GM18526 (cell line): ENCODE results near the gene HDGFL2.

Source experiments
- POLR2A ChIP-seq: IDR thresholded peaks from 3 replicates; pipeline ENCODE4 v1.6.1; 2011; ENCODE audit not compliant: insufficient read length; ENCODE audit errors: extremely low read depth

HDGFL2 gene

DNA sequence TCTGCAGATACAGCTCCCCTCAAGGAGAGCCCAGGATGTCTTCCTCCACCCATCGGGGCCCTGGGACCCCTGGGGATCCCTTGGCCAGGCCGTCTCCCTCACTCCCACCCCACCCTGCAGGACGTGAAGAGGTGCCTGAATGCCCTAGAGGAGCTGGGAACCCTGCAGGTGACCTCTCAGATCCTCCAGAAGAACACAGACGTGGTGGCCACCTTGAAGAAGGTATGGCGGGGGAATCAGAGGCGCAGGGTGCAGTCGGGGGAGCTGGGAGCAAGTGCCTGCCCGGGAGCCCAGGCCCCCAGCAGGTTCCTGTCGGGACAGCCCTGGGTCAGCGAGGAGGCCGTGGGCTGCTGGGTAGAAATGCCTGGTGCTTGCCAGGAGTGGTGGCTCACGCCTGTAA, 26.6 kb downstream of the HDGFL2 start:
- no peak for TF ChIP-seq POLR2A

DNA sequence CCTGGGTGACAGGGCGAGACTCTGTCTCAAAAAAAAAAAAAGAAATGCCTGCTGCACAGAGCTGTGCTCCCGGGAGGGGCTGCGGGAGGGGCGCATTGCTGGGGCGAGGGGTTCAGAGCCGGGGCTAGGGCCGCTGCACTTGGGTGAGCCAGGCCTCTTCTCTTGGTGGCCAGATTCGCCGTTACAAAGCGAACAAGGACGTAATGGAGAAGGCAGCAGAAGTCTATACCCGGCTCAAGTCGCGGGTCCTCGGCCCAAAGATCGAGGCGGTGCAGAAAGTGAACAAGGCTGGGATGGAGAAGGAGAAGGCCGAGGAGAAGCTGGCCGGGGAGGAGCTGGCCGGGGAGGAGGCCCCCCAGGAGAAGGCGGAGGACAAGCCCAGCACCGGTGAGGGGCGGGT, 27.2 kb downstream of the HDGFL2 start:
- TF ChIP-seq POLR2A, result no peak

- TF ChIP-seq POLR2A, result no peak
Measured at GRCh38 chr19:4499855-4500254, 27.8 kb downstream of the HDGFL2 start.

DNA sequence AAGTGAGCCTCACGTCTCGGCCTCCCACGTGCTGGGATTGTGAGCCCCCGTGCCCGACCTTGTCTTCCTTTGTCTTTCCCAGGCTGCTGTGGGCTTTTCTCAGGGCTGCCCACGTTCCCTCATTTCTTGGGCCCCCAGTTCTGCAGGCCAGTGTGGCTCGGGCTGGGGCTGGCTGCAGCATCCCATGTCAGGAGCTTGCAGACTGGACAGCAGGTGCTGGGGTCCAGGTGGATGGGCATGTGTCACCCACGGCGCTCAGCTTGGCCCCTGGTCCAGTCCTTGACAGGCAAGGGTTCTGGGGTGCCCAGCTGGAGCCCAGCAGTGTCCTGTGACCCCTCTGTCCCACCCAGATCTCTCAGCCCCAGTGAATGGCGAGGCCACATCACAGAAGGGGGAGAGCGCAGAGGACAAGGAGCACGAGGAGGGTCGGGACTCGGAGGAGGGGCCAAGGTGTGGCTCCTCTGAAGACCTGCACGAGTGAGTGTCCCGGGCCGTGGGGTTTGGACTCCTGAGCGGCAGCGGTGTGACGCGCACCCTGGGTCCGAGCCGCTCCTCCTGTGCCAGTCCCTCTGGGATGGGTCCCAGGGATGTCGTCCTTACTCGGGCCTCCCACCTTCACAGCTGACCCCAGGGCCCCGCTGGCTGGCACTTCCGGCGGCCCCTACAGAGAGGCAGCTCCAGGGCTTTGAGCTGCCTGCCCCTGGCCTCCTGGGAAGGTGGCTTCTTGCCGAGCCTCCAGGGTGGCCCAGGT, 28.9 kb downstream of the HDGFL2 start:
- TF ChIP-seq POLR2A, result no peak

- TF ChIP-seq POLR2A, result no peak
Measured at GRCh38 chr19:4501691-4502090, 29.6 kb downstream of the HDGFL2 start.

DNA sequence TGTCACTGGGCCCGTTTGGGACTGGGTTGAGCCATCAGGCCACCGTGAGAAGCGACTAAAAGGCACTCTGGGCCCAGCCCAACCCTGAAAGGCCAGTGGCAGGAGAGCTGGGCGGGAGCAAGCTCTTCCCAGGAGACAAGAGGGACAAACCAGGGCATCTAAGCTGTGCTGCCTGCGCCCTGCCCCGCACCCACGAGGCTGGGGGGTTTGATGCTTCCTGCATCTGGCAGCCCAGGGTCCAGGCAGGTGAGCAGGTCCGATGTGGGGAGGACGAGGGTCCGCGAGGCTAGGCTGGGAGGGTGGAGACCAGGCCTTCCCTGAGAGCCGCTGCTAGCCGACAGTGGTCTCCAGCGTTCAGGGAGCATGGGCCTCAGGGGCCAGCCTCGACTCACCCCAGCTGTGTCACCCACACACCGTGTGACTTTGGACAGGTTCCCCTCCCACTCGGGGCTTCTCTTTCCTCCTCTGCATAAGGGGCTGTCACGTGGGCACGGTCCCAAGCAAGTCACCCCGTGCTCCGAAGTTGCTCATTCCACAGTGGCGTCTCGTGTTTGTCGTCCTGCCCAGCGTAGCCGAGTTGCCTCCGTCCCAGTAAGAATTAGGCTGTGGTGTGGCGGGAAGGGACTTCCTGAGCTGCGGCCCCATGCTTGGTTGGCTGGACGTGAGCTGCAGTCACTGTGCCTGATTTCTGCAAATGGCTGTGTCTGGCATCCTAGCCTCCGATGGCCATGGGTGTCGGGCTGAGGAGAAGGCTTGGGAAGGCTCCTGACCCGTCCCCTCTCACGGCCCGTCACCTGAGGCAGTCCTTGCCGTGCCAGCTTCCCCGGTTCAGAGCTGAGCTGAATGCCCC, 30.4 kb downstream of the HDGFL2 start:
- TF ChIP-seq POLR2A, result no peak

DNA sequence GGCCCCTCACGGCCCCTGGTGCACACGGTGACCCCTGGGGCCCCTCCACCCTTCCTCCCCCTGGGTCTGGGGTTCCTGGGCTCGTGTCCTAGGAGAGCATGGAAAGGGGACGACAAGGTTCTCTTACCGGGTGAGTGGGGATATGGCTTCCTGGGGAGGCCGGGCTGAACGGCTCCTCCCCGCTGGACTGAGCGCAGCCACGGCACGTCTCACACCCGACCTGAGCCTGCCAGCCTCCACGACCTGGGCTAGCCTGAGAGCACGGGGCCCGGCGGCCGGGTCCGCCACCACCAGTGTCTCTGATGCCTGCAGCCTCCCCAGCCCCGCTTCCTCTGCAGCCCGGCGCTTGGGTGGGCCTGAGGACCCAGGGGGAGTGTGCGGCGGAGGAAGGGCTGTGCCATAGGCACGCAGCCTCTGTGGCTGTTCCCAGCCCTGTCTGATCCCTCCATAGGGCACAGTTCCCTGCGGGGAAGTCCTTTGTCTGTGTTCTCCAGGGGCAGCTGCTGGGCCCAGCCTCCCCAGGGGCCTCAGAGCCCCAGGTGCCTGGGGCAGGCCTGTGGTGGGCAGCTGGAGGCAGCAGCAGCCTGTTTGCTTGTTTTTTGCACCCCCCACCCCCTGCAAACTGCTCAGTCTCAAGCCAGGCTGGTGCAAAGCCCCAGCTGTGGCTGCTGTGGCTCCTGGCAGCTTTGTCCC, 31.2 kb downstream of the HDGFL2 start:
- TF ChIP-seq POLR2A, result no peak

DNA sequence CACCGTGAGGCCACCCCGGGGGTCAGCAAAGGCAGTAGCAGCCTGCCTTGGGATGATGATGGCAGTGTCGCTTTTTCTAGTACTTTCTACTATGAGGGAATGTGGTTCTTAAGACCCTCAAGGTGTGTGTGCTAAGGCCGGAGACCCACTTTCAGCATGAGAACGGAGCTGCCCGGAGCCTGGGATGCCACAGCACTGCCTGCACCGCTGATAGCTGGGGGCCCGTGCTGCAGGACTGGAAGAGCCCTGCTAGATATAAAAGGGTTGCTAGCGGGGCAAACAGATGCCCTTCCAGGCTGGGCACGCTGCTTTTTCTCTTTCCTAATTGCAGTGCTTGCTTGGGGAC, 31.7 kb downstream of the HDGFL2 start:
- no peak for TF ChIP-seq POLR2A

- TF ChIP-seq POLR2A, result no peak
Measured at GRCh38 chr19:4504297-4504701, 32.2 kb downstream of the HDGFL2 start.

GRCh38 chr19:4504891-4505569, 32.9 kb downstream of the HDGFL2 start:
- no peak for TF ChIP-seq POLR2A

DNA sequence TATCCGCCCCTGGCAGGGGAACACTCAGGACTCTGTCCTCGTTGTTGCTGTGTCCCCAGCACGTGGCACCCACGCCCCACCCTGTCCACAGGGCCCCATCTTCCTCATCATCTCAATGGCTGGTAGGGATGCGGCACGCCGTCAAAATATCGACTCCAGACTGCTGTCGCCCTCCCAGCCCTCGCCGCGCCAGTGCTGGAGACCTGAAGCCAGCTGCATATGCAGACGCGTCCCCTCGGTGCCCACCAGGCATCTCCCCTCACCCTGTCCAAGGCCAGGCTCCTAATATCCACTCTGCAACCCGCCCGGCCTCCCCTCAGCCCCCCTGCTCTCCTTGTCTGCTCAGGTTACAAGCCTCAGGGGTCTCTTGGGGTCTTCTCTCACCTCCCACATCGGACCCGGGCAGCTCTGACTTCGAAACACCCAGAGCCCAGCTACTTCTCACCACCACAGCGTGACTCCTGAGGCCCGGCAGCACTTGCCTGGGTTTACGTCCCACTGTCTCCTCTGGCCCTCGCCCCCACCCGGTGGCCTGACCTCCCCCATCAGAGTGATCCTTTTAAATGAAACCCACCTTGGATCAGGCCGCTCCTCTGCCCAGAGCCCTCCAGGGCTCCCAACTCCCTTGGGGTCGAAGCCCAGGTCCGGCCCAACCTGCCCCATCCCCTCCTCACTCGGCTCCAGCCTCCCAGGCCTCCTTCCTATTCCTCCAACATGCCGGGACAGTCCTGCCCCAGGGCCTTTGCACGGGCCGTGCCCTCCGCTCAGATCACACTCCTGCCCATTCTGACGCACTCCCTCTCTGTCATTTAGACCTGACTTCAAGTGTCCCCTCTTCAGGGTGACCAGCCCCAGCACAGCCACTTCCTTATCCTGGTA, 33.7 kb downstream of the HDGFL2 start:
- TF ChIP-seq POLR2A, result no peak

- TF ChIP-seq POLR2A, result no peak
Measured at GRCh38 chr19:4506449-4507149, 34.5 kb downstream of the HDGFL2 start.

- TF ChIP-seq POLR2A, result no peak
Measured at GRCh38 chr19:4507150-4507452, 35.0 kb downstream of the HDGFL2 start.

DNA sequence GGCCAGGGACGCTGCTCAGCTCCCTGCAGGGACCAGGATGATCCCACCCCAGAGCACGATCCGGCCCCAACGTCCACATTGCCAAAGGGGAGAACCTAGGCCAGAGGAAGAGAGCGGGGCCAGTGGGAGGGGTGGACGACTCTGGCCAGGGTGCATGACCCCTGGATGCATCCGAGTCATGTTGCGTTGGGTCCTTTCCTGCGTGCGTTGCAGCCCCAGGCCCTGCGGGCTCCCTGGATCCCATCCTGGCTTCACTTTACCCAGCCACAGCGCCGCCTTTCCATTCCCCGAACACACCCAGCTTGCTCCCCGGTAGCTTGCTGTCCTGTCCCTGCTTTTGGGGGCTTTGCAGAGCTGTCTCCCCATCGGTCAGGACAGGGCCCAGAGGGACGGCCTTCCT, 35.7 kb downstream of the HDGFL2 start:
- TF ChIP-seq POLR2A, result no peak

DNA sequence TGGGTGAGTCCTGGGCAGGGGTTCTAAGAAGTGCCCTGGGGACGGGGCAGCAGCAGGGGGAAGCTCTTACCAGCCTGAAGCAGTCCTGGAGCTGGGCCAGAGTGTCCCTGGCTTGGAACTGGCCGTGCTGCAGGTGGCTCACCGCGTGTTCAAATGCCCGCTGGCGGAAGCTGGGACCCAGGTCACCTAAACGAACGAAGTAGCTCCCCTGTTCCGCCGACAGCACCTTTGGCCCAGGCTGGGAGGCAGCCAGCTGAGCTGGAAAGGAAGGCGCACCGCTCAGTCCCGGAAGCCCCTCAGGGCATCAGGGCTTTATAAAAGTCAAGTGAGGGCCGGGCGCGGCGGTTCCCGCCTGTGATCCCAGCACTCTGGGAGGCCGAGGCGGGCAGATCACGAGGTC, 36.6 kb downstream of the HDGFL2 start:
- TF ChIP-seq POLR2A, result no peak
